ENCODE data around the gene PLXNB2.

The PLXNB2 gene

GRCh38 chr22:50310031-50310722, 2.7 kb upstream of the PLXNB2 start:
- no peak for DNase-seq

GRCh38 chr22:50309601-50309991, 2.1 kb upstream of the PLXNB2 start:
- DNase-seq, result no peak

GRCh38 chr22:50308986-50309600, 1.6 kb upstream of the PLXNB2 start:
- DNase-seq, result no peak

GRCh38 chr22:50308597-50308935, 1.1 kb upstream of the PLXNB2 start:
- no peak for DNase-seq

GRCh38 chr22:50307890-50308596, 597 bp upstream of the PLXNB2 start:
- DNase-seq, result no peak

- DNase-seq, result no peak
Observed at GRCh38 chr22:50305923-50306566, 1.4 kb downstream of the PLXNB2 start.

GRCh38 chr22:50305393-50305922, 2.0 kb downstream of the PLXNB2 start:
- DNase-seq, result no peak

- DNase-seq, result no peak
Observed at GRCh38 chr22:50304528-50305392, 2.7 kb downstream of the PLXNB2 start.

GRCh38 chr22:50303848-50304527, 3.5 kb downstream of the PLXNB2 start:
- DNase-seq, result no peak

- no peak for DNase-seq
Observed at GRCh38 chr22:50303515-50303847, 4.0 kb downstream of the PLXNB2 start.

- DNase-seq, result no peak
Observed at GRCh38 chr22:50302564-50302963, 4.9 kb downstream of the PLXNB2 start.

GRCh38 chr22:50302041-50302541, 5.4 kb downstream of the PLXNB2 start:
- DNase-seq, result no peak

- no peak for DNase-seq
Observed at GRCh38 chr22:50301581-50301991, 5.9 kb downstream of the PLXNB2 start.

- no peak for DNase-seq
Observed at GRCh38 chr22:50300620-50301257, 6.7 kb downstream of the PLXNB2 start.

GRCh38 chr22:50299785-50300619, 7.4 kb downstream of the PLXNB2 start:
- DNase-seq, result no peak

GRCh38 chr22:50298937-50299784, 8.3 kb downstream of the PLXNB2 start:
- no peak for DNase-seq

- DNase-seq, result no peak
Observed at GRCh38 chr22:50298266-50298637, 9.2 kb downstream of the PLXNB2 start.

- no peak for DNase-seq
Observed at GRCh38 chr22:50297510-50298265, 9.8 kb downstream of the PLXNB2 start.
